ENCODE measurements around the gene C7orf33.

DNA sequence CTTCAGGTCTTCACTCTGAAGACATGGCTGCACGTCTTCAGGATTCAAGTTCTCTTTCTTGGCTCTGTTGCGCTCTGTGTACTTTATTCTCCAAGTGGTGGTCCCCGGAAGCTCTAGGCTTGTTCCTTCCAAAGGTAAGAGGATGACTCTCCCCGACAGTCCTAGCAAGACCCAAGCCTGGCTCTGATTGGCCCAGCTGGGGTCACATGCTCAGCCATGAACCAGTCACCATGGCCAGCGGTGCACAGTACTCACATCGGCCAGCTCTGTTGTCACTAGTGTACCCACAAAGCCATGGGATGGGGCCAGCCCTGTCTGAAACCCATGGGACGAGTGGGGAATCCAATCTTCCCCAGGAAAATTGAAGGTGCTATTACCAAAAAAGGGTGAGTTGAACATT lies 5.2 kb upstream of the C7orf33 start:
- TF ChIP-seq, protein P1, sequence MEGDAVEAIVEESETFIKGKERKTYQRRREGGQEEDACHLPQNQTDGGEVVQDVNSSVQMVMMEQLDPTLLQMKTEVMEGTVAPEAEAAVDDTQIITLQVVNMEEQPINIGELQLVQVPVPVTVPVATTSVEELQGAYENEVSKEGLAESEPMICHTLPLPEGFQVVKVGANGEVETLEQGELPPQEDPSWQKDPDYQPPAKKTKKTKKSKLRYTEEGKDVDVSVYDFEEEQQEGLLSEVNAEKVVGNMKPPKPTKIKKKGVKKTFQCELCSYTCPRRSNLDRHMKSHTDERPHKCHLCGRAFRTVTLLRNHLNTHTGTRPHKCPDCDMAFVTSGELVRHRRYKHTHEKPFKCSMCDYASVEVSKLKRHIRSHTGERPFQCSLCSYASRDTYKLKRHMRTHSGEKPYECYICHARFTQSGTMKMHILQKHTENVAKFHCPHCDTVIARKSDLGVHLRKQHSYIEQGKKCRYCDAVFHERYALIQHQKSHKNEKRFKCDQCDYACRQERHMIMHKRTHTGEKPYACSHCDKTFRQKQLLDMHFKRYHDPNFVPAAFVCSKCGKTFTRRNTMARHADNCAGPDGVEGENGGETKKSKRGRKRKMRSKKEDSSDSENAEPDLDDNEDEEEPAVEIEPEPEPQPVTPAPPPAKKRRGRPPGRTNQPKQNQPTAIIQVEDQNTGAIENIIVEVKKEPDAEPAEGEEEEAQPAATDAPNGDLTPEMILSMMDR (IDR thresholded peaks at IDR 0.05): no peak
- no peak for TF ChIP-seq POLR2A (IDR thresholded peaks at IDR 0.05)

All from lower leg skin (tissue), 3 donors.